Endothelial cell of umbilical vein (primary cell): ENCODE results near the gene IKZF5. TPM values are rescaled to one million over a fixed set of nuclear protein-coding genes. Genes with fewer than 3 reads are reported as not detected.

Source experiments
- BruUV-seq: library from RNA; stranded (reverse); fragments of 400-500 nt; replicated peaks from 2 replicates; lab custom pipeline; 2021; lab: Mats Ljungman, UMichigan
- CTCF ChIA-PET: fragments of 300-600, 350-600 bp; sonication (Branson Sonifier 250); formaldehyde crosslinking; loops from one replicate; lab custom pipeline; 2021; ENCODE audit warnings: antibody characterized with exemption, inconsistent platforms; lab: Charles Lee
- POLR2A ChIA-PET: fragments of 300-600, 350-600 bp; sonication (Branson Sonifier 250); formaldehyde crosslinking; loops from one replicate; lab custom pipeline; 2021; ENCODE audit warnings: antibody characterized with exemption, inconsistent platforms; lab: Charles Lee
- DNase-seq: peaks from one replicate; pipeline ENCODE4 v3.0.0-alpha.2; 2011; ENCODE audit warnings: low read depth, low spot score
- FAIRE-seq: peaks from 2 replicates; lab custom pipeline; 2011; peaks lifted over from hg19 to GRCh38; lab: Jason Lieb, UNC
- H2AFZ ChIP-seq: 2 replicates; pipeline ENCODE4 v1.6.0; 2012; ENCODE audit warnings: low read depth, low read length, control low read depth, inconsistent platforms
- H3K27ac ChIP-seq: 2 replicates; pipeline ENCODE4 v1.5.1; 2011; ENCODE audit warnings: low read depth, mild to moderate bottlenecking, control low read depth, low read length, moderate library complexity; ENCODE audit not compliant: insufficient read depth
- H3K27me3 ChIP-seq, 2 experiments: 2 replicates each; pipeline versions ENCODE4 v1.6.0 to v1.6.1; 2011; ENCODE audit warnings: low read length in 2 of 2, mixed read lengths in 1 of 2; ENCODE audit not compliant: control insufficient read depth in 2 of 2, insufficient read depth in 2 of 2
- H3K36me3 ChIP-seq, 2 experiments: 2 replicates in 1 of 2; 3 replicates in 1 of 2; pipeline ENCODE4 v1.5.1; 2011; ENCODE audit warnings: low read length in 2 of 2, mild to moderate bottlenecking in 1 of 2, moderate library complexity in 1 of 2; ENCODE audit not compliant: control insufficient read depth in 2 of 2, insufficient read depth in 2 of 2; ENCODE audit errors: extremely low read depth in 1 of 2
- H3K4me1 ChIP-seq: 3 replicates; pipeline ENCODE4 v1.5.1; 2011; ENCODE audit warnings: mild to moderate bottlenecking, low read length; ENCODE audit not compliant: control insufficient read depth, insufficient read depth; ENCODE audit errors: extremely low read depth
- H3K4me2 ChIP-seq: 2 replicates; pipeline ENCODE4 v1.6.1; 2011; ENCODE audit warnings: low read length, control low read depth, mixed read lengths; ENCODE audit not compliant: insufficient read depth
- H3K4me3 ChIP-seq, 3 experiments: fragments of 200-600 bp in 1 of 3; sonication (generic), shearing (Covaris generic) in 1 of 3; replicated peaks in 1 of 3; 2 replicates each; pipeline ENCODE4 v1.5.1; 2011 to 2016; ENCODE audit warnings: control low read depth in 3 of 3, low read length in 3 of 3, mild to moderate bottlenecking in 2 of 3, inconsistent platforms in 1 of 3, low read depth in 1 of 3, moderate library complexity in 1 of 3; ENCODE audit not compliant: insufficient read depth in 1 of 3
- H3K79me2 ChIP-seq: 2 replicates; pipeline ENCODE4 v1.6.0; 2012; ENCODE audit warnings: low read length, inconsistent platforms; ENCODE audit not compliant: control insufficient read depth, insufficient read depth
- H3K9ac ChIP-seq: replicated peaks from 2 replicates; pipeline ENCODE3; 2011; ENCODE audit warnings: low read length, control low read depth; ENCODE audit not compliant: insufficient read depth; ENCODE audit errors: extremely low read depth
- H3K9me1 ChIP-seq: replicated peaks from 3 replicates; pipeline ENCODE4 v1.6.0; 2011; ENCODE audit warnings: mild to moderate bottlenecking, low read length; ENCODE audit not compliant: control insufficient read depth, insufficient read depth; ENCODE audit errors: extremely low read depth
- H3K9me3 ChIP-seq: replicated peaks from 2 replicates; pipeline ENCODE4 v1.5.1; 2012; ENCODE audit warnings: low read length, inconsistent platforms; ENCODE audit not compliant: control insufficient read depth, insufficient read depth
- H4K20me1 ChIP-seq: replicated peaks from 2 replicates; pipeline ENCODE3; 2011; ENCODE audit warnings: mild to moderate bottlenecking, low read length; ENCODE audit not compliant: control insufficient read depth, insufficient read depth; ENCODE audit errors: extremely low read depth
- CTCF ChIP-seq, 2 donors: IDR thresholded peaks; 1 replicate in 1 of 2; 2 replicates in 1 of 2; pipeline ENCODE4 v1.5.1; 2011; ENCODE audit warnings: low read length in 2 of 2, mild to moderate bottlenecking in 2 of 2, moderate library complexity in 2 of 2, control low read depth in 1 of 2, inconsistent platforms in 1 of 2, low read depth in 1 of 2; ENCODE audit not compliant: insufficient read depth in 1 of 2; ENCODE audit errors: extremely low read depth in 1 of 2
- EZH2 ChIP-seq: IDR thresholded peaks from 2 replicates; pipeline ENCODE4 v1.6.1; 2012; ENCODE audit warnings: borderline replicate concordance, low read depth, mild to moderate bottlenecking, moderate library complexity, low read length, inconsistent platforms; ENCODE audit not compliant: severe bottlenecking
- FOS ChIP-seq: IDR thresholded peaks from 2 replicates; pipeline ENCODE4 v1.6.1; 2011; ENCODE audit warnings: mild to moderate bottlenecking, low read length, moderate library complexity, borderline replicate concordance; ENCODE audit not compliant: insufficient read depth
- GATA2 ChIP-seq: IDR thresholded peaks from 2 replicates; pipeline ENCODE4 v1.7.0; 2011; ENCODE audit warnings: low read depth, mild to moderate bottlenecking, moderate library complexity, mixed read lengths, low read length; ENCODE audit not compliant: insufficient read length, insufficient read depth
- JUN ChIP-seq: IDR thresholded peaks from 2 replicates; pipeline ENCODE4 v1.6.1; 2011; ENCODE audit warnings: borderline replicate concordance, low read depth; ENCODE audit not compliant: insufficient read length, insufficient read depth
- MAX ChIP-seq: IDR thresholded peaks from 2 replicates; pipeline ENCODE4 v1.6.1; 2011; ENCODE audit not compliant: insufficient read depth, insufficient read length
- MYC ChIP-seq: IDR thresholded peaks from one replicate; pipeline ENCODE4 v1.6.1; 2011; ENCODE audit warnings: mild to moderate bottlenecking, low read depth, low read length
- POLR2A ChIP-seq: IDR thresholded peaks from 2 replicates; pipeline ENCODE4 v1.6.1; 2012; ENCODE audit warnings: low read depth, mild to moderate bottlenecking, control low read depth, low read length
- POLR2AphosphoS5 ChIP-seq: IDR thresholded peaks from 2 replicates; pipeline ENCODE4 v1.6.1; 2012; ENCODE audit warnings: low read depth, mild to moderate bottlenecking, control low read depth, low read length, moderate library complexity; ENCODE audit not compliant: insufficient read depth
- dilution Hi-C: fragments of 300-500 bp; cut with MboI; formaldehyde crosslinking; loops from one replicate; pipeline ENCODE4 v1.15.0; 2019; ENCODE audit warnings: low sequenced_read_pairs; ENCODE audit not compliant: extremely low pct_ligation_motif_present
- intact Hi-C: fragments of 100-400 bp; cut with micrococcal nuclease; formaldehyde crosslinking; loops from one replicate; pipeline ENCODE4 v1.10.0; 2022
- polyA plus RNA-seq, 4 experiments: library from polyadenylated mRNA; depleted of rRNA in 3 of 4; stranded (reverse) in 3 of 4; unstranded in 1 of 4; fragments of >200 nt; gene quantifications; 2 replicates each; pipeline versions ENCODE4 v1.2.1 to v1.2.3, GENCODE V29; 2011 to 2012; ENCODE audit warnings: missing spikeins in 1 of 4
- total RNA-seq: library from RNA; stranded (reverse); gene quantifications from 2 replicates; pipeline ENCODE4 v1.2.3, GENCODE V29; 2021

Gene IKZF5
- total and polyA plus RNA-seq, 2 donors (not counting 3 experiments of a cell fraction or from before 2014, with no cell fraction given), result 7.1 to 10.3 TPM

- H4K20me1 ChIP-seq, result no peaks in the 10 kb centered on the region
- H3K4me3 ChIP-seq, result no peak overlapping the region
- H3K4me1 ChIP-seq, result no peaks in the 10 kb centered on the region
- H3K27ac ChIP-seq, result no peak overlapping the region
- intact Hi-C loops, result no loop called here
- no TSS peak for BruUV-seq
- no peak for DNase-seq
- no peak for FAIRE-seq
- POLR2A ChIA-PET, result interaction anchor here (0.5 kb wide), 1 partner anchor 44 kb away, joined by 3 read pairs; no protein-coding TSS in a partner anchor
- no peaks in the 10 kb centered on the region for H3K9me3 ChIP-seq
- dilution Hi-C loops, result no loop called here
- no peaks in the 10 kb centered on the region for H3K27me3 ChIP-seq
- H3K9me1 ChIP-seq, result no peaks in the 10 kb centered on the region
- no peaks in the 10 kb centered on the region for H3K79me2 ChIP-seq
- no peaks in the 10 kb centered on the region for H3K36me3 ChIP-seq
- no peak overlapping the region for H2AFZ ChIP-seq
- H3K9ac ChIP-seq, result no peak overlapping the region
- TF ChIP-seq GATA2 (no peak), POLR2A (no peak), CTCF (IDR thresholded peaks at IDR 0.05; ENCODE audit: extremely low read depth in 1 of 2, insufficient read depth in 1 of 2, low read depth in 1 of 2, low read length in 2 of 2) (no peak), MYC (no peak), FOS (no peak), POLR2AphosphoS5 (no peak), EZH2 (no peak), MAX (no peak), JUN (no peak)
- CTCF ChIA-PET, result interaction anchor here (1.2 to 2.7 kb wide), 4 partner anchors 24 to 948 kb away, joined by 3 to 11 read pairs (median 4); no protein-coding TSS in a partner anchor
- no peak overlapping the region for H3K4me2 ChIP-seq
Measured at GRCh38 chr10:123045961-123046731, 37.6 kb upstream of the IKZF5 start.
